GM19468 (cell line): ENCODE results near the gene PRDM8.

Experiments used
- ATAC-seq: cut with Tn5 transposase; IDR thresholded peaks from one replicate; pipeline ENCODE4 v1.9.1; 2021; ENCODE audit warnings: mild to moderate bottlenecking, moderate library complexity, moderate number of reproducible peaks; ENCODE audit not compliant: unreplicated experiment; ENCODE audit errors: extremely low read depth

The PRDM8 gene

DNA sequence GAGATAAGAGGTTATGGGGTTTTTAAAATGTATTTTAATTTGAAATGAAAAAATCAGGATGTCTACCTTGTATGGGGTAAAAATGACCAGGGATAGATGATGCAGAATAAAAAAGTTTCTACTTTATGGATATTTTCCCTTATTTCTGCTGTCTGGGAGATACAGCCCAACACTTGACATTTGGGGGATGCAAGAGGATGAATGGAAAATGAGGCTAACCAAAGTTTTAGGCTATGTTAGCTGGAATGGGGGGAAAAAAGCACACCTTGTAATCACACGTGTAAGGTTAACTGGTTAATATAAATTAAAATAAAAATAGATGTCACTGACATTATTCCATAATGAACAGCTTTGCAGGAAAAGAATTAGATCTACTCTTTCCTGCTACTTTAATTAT is 1.1 kb downstream of the PRDM8 start:
- ATAC-seq = no peak

DNA sequence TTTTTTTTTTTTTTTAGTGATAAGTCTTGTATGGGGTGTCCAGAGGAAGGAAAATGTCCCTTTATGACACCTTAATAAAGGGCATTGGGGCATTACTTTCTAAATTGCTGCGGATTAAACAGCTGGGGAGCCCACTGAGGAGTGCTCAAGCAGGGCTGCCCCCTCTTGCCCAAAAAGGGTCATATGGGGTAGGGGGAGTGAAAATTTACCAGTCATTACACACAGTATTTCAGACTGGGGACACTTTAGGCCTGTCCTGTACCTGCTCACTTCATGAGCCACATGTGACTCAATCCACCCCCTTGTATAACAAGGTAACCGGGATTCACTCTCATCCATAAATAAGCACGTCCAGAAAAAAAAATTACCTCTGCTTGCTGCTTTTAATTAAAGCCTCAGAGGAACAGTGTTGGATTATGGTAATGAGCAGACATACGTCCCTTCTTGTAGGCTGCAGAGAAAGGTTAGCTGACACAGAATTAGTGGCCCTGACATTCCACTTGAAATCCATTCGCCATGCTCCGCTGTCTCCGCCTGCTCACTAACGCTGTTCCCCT is 1.8 kb downstream of the PRDM8 start:
- no peak for ATAC-seq

DNA sequence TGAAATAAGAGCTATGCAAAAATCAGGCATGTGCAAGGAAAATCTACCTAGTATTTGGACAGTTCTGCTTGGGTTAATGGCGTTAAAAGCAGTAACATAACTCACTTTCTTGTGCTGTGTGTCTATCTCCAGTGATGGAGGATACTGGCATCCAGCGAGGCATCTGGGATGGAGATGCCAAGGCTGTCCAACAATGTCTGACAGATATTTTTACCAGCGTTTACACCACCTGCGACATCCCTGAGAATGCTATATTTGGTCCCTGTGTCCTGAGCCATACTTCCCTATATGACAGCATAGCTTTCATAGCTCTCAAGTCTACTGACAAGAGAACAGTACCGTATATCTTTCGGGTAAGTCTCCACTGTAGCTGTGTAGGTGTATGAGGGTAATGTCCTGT is 2.6 kb downstream of the PRDM8 start:
- no peak for ATAC-seq

DNA sequence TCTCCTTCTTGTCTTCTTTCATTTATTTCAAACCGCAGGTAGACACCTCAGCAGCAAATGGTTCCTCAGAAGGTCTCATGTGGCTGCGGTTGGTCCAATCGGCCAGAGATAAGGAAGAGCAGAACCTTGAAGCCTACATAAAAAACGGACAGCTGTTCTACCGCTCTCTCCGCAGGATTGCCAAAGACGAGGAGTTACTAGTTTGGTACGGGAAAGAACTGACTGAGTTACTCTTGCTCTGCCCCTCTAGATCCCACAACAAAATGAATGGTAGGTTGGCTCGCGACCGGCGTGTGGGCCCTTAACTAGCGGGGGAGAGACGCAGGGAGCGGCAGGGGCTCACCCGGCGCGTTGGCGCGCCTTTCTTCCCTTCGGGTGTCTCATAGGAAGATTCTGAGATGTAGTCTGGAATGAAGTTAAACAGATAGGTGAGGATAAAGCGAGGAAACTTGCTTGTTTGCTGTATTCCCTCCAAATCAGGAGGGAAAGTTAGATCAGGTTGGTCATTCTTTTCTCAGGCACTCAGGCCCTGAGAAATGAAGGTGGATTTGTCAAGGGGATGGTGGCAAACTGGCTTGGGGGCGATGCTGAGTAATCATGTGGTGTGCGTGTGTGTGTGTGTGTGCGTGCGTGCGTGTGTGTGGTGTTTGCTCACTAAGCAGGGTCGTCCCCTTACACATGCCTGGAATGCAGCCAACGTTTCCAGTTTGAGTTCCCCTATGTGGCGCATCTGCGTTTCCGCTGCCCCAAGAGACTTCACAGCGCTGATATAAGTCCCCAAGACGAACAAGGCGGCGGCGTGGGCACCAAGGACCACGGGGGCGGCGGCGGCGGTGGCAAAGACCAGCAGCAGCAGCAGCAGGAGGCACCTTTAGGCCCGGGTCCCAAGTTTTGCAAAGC is 4.2 kb downstream of the PRDM8 start:
- no peak for ATAC-seq

DNA sequence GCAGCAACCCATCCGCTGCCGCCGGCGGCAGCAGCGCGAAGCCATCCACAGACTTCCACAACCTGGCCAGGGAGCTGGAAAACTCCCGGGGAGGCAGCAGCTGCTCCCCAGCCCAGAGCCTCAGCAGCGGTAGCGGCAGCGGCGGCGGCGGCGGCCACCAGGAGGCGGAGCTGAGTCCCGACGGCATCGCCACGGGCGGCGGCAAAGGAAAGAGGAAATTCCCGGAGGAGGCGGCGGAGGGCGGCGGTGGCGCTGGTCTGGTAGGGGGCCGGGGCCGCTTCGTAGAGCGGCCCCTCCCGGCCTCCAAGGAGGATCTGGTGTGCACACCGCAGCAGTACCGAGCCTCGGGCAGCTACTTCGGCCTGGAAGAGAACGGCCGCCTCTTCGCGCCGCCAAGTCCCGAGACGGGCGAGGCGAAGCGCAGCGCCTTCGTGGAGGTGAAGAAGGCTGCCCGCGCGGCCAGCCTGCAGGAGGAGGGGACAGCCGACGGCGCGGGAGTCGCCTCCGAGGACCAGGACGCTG is 4.9 kb downstream of the PRDM8 start:
- ATAC-seq = peak; percentile 22

DNA sequence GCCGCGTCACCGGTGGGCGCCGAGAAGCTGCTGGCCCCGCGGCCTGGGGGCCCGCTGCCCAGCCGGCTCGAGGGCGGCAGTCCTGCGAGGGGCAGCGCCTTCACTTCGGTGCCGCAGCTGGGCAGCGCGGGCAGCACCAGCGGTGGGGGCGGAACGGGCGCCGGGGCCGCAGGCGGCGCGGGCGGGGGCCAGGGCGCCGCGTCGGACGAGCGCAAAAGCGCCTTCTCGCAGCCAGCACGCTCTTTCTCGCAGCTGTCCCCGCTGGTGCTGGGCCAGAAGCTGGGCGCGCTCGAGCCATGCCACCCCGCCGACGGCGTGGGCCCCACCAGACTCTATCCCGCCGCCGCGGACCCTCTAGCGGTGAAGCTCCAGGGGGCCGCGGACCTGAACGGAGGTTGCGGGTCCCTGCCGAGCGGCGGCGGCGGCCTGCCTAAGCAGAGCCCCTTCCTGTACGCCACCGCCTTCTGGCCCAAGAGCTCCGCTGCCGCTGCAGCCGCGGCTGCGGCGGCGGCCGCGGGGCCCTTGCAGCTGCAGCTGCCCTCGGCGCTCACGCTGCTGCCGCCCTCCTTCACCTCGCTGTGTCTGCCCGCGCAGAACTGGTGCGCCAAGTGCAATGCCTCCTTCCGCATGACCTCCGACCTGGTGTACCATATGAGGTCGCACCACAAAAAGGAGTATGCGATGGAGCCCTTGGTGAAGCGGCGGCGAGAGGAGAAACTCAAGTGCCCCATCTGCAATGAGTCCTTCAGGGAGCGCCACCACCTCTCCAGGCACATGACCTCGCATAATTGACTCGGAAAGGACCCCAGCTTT is 5.6 kb downstream of the PRDM8 start:
- ATAC-seq = peak; percentile 29

DNA sequence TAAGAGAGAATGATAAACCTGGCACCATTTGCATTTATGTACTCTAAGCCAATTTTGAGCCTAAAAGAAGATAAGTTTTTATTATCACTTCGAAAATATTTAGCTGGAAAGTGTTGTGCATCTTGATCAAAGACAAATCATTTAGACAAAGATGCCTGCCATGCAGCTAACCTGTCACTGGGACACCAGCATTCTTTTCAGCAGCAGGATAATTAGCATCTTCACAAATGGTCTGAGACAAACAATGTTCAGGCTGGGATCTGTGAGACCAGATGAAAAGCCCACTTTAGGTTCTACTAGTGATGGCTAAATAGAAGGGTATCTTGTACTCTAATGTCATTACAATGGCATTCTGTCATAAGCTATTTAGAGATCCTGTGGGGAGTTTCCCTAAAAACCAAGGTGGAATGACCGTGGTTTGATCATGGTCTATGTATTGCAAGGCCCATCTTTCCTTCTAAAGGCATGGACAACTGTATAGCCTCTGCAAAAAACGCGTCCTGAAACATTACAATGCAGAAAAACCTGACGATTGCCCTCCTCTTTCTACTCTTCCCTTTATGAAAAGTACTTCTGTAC is 7.2 kb downstream of the PRDM8 start:
- no peak for ATAC-seq

DNA sequence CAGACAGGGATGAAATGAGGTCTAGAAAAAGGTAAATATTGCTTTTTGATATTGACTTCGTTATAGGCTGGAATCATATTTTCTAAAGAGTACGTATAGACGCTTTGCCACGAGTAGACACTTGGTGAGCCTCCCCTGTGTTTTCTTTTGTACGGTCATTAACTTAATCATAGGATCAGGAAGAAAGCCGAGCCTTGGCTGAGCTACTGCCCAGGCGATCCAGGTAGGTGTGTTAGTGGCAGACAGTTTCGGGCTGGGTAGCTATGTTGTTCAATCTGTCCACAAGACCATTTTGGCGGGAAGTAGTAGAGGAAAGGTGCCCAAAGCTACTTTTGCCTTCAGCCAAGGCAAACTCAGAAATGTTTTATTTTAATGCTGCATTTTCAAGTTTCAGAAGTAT is 8.8 kb downstream of the PRDM8 start:
- ATAC-seq = no peak

DNA sequence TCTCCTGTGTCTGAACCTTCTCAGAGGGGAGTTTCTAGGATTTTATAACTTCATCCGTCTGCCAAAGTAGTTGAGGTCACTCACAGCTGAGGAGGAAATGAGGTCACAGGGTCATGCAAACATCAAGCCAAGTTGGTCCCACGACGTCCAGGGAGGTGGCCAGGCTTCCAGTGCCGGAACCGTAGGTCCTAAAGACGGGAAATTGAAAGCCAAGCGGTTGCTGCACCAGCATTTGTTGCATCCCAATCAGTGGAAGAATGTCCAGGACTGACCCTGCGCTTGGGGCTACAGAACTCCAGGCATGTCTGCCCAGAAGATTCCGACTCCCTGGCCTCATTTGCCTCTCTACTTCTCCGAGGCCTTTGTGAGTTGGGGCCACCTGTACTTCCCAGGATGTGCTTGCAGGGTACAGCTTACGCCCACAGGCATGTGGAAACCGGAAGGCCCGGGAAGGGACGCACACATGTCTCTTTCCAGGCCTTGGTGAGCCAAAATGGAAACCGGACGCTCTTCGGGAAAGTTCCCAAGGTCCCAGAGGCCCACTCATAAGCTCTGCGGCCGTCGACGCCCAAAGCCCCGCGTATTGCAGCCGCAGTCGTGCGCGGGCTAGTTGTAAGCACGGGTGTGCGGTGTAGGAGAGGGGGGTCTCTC is 9.3 kb downstream of the PRDM8 start:
- ATAC-seq = no peak

DNA sequence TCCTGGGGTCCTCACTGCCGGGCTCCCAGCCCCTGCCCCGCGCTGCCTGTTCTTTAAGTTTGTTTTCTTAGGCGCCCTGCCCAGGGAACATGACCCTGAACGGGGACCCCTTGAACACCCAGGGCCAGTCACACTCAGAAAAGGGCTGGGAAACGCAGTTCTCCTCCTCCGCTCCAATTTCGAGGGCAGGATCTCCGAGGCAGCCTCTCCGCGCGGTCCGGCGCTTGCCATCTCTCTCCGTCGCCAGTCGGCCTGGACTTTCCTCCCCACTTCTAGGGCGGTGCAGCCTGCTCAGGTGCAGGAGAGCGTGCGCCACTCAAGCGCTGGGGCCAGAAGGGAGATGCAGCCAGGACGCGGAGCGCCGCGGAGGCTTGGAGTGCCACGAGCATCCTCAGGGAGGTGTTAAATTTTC is 9.9 kb downstream of the PRDM8 start:
- ATAC-seq = no peak

DNA sequence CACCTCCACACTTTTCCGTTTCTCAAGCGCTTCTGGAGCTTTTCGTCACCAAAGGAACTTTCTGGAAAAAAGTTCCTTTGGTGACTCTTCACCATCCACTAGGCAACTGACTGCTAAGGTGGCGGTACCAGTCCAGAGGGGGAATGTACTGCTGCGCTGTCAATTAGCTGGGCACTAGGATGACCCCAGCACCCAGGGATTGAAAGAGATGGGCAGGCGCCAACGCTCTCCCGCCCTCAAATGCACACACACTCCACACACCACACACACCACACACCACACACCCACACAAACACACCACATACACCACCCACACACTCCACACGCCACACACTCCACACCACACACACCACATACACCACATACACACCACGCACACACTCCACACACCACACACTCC is 10.4 kb downstream of the PRDM8 start:
- no peak for ATAC-seq

DNA sequence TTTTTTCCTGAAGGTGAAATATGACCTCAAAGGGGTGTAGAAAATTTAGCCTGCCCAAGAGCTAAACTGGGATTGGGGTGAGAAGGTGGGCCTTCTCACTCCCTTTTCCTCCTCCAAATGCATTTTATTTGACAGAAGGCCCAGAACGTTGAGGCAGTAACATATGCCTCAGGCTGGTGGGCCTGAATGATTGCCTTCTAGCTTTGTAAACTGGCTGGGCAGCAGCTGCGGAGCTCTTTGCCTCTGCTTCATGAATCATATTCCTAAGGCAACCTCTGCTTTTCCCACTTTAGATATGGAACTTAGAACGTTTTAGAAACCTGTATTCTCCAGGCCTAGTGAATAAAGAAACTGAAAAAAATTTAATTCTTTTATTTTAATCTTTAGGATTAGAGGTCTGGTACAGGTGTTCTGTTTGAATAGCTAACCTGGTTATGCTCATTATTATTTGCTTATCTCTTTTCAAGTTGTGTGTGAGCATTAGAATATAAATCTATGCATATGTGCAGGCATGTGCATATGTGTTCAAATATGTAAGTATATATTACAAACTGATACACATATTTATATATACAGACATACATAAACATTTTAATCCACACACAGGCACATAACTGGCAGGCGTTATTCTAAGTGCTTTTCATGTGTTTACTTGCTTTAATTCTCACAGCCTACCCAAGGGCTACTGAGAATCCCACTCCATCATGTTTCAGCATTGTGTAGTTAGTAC is 11.5 kb downstream of the PRDM8 start:
- ATAC-seq = no peak

DNA sequence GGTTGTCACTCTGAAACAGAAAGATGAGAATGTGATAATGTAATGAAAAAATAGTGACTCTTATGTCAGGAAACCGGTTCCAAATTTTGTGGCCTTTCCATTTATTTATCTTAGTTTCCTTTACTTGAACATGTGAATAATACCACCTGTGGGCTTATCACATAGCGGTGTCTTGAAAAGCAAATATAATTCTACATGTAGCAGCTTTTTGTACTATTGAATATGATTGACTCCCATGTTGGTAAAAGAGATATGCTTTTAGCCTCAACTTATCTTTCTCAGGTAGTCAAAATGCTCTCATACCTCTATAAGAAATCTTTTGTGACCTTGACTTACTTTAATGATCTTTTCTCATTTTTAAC is 12.0 kb downstream of the PRDM8 start:
- ATAC-seq = no peak

DNA sequence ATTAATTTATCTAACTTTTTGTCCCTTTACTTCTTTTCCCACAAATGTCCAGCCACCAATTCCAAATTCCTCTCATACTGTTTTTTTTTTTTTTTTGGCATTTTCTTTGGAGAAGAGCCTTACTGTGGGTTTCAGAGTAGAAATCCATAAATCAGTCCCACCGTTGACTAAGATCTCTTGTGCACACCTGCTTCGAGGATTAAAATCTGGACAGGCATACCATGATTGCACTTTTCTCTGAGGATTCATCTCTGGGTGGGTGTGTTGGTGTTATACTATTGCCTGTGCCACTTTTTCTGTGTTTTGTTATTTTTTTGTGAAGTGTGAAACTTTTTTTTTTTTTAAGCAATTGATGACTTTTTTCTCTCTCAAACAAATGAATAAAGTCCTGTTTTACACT is 13.2 kb downstream of the PRDM8 start:
- ATAC-seq = no peak

DNA sequence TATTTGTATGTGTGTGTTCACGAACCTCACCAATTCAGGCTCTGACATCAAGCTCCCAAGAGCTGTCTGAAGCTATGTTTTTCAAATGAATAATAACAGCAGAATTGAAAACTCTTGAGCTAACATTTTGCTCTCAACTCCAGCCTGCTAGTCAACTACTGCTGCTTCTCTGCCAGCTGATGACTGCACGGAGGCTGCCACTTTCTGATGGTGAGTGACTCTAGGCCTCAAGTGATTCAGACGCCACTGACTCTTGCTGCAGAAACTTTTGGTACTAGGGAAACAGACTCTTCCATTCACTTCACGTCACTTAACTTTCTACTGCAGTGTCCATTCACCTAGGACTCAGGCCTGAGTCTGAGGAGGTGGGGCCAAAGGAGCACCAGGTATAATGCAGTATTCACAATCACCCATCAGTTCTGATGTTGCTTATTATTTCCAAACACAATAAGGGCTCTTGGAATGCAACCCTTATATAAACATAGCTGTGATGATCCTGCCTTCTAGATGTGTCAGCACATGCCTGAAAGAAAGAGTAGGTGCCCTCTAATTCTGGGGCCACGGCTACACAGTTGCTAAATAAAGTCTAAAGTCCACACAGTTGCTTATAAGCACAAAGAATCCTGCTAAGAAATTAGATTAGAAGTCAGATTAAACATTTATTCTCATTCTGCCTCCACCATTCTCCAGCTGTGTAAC is 16.0 kb downstream of the PRDM8 start:
- no peak for ATAC-seq

DNA sequence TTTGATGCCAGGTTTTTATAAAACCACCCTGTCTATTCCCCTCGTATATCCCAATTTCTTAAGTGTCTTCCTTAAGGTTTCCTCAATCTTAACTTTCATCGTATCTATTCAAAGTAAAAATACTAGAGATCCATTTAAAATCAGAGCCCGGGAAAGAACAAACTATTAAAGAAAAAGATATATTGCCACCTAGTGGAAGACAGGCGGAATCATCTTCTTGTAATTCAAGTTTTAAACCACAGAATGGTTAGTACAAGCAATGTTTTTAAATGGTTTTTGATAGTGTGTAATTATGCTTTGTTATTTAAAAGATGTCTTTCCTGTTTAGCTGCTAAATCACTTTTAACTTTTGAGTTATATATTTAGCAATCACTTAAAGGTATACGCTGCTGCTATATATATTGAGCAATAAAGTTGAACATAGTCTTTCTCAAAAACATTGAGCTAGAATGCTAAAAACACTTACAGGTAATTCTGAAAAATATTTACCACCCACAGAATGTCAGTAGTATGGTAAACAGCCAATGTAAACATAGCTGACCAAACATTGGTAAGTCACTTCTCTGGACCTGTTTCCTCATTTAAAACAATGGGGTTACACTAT is 18.2 kb downstream of the PRDM8 start:
- ATAC-seq = no peak

DNA sequence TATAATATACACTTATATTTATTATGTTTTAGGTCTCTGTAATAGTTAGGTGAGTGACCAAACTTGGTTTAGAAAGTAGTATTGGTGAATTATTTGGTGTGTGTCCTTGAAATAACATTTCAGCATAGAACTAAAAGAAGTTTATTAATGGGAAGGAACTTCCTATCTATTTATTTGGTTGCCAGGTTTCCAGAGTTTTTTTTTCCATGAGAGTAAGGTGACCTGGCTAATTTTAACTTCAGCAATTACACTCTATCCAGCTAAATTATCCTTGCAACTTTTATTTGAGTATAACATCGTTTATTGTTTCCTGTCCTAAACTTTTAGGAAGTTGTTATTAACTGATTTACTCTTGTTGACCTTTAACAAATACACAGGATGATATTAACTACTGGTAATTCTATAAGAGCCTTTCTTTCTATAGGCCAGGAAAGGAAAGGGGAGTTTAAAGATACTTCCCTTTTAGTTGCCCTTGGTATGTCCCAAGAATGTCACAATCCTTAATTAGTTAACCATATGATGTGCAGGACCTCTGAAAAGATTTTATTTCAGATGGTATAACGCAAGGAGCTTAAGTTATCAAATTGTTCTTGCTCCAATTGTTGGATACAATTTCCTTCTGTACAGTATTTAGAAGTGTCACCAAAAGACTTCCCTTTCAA is 18.9 kb downstream of the PRDM8 start:
- no peak for ATAC-seq
